Subcutaneous preadipocyte (primary cell): ENCODE measurements around the gene PCDHA9. TPM values are rescaled to one million over a fixed set of nuclear protein-coding genes. Genes with fewer than 3 reads are reported as not detected.

Experiments used
- total RNA-seq: library from RNA; depleted of rRNA; stranded (reverse); fragments of >200 nt; gene quantifications from 2 replicates; pipeline ENCODE4 v1.2.3, GENCODE V29; 2012

The PCDHA9 gene
- total RNA-seq, 1 donor: under 0.01 TPM

Other genes starting within 250 kb of the PCDHA9 start
- gene CD14, start 215.2 kb upstream of the PCDHA9 start, total RNA-seq: 0.73 and 0.98 TPM in 2 replicates
- 19.8 and 21.7 TPM in 2 replicates for gene TMCO6, start 208.9 kb upstream of the PCDHA9 start, total RNA-seq
- 30.7 and 38.9 TPM in 2 replicates for gene NDUFA2, start 200.8 kb upstream of the PCDHA9 start, total RNA-seq
- 63.3 and 79.4 TPM in 2 replicates for gene IK, start 200.6 kb upstream of the PCDHA9 start, total RNA-seq
- gene WDR55, start 183.5 kb upstream of the PCDHA9 start, total RNA-seq: 36.0 and 44.0 TPM in 2 replicates
- gene DND1, start 174.8 kb upstream of the PCDHA9 start, total RNA-seq: under 0.01 and 0.39 TPM in 2 replicates
- 50.0 and 54.3 TPM in 2 replicates for gene HARS1, start 157.0 kb upstream of the PCDHA9 start, total RNA-seq
- 22.4 and 23.1 TPM in 2 replicates for gene HARS2, start 156.9 kb upstream of the PCDHA9 start, total RNA-seq
- gene ZMAT2, start 147.9 kb upstream of the PCDHA9 start, total RNA-seq: 24.2 and 28.7 TPM in 2 replicates
- gene PCDHA1, start 62.2 kb upstream of the PCDHA9 start, total RNA-seq: under 0.01 TPM in 1 of 2 replicates, not detected in the other
- not detected in 2 replicates for gene PCDHA2, start 53.5 kb upstream of the PCDHA9 start, total RNA-seq
- under 0.01 TPM in 2 replicates for gene PCDHA3, start 47.3 kb upstream of the PCDHA9 start, total RNA-seq
- under 0.01 TPM in 1 of 2 replicates, not detected in the other for gene PCDHA4, start 41.3 kb upstream of the PCDHA9 start, total RNA-seq
- under 0.01 TPM in 1 of 2 replicates, not detected in the other for gene PCDHA5, start 26.8 kb upstream of the PCDHA9 start, total RNA-seq
- under 0.01 and 0.37 TPM in 2 replicates for gene PCDHA6, start 20.4 kb upstream of the PCDHA9 start, total RNA-seq
- gene PCDHA7, start 14.1 kb upstream of the PCDHA9 start, total RNA-seq: under 0.01 and 0.37 TPM in 2 replicates
- not detected in 2 replicates for gene PCDHA8, start 7.2 kb upstream of the PCDHA9 start, total RNA-seq
- gene PCDHA10, start 7.5 kb downstream of the PCDHA9 start, total RNA-seq: under 0.01 TPM in 2 replicates
- gene PCDHA11, start 20.6 kb downstream of the PCDHA9 start, total RNA-seq: under 0.01 TPM in 1 of 2 replicates, not detected in the other
- gene PCDHA12, start 26.9 kb downstream of the PCDHA9 start, total RNA-seq: not detected in 2 replicates
- not detected in 2 replicates for gene PCDHA13, start 33.7 kb downstream of the PCDHA9 start, total RNA-seq
- not detected in 2 replicates for gene PCDHAC1, start 77.9 kb downstream of the PCDHA9 start, total RNA-seq
- gene PCDHAC2, start 118.1 kb downstream of the PCDHA9 start, total RNA-seq: under 0.01 and 0.37 TPM in 2 replicates
- not detected in 2 replicates for gene PCDHB1, start 203.0 kb downstream of the PCDHA9 start, total RNA-seq
- gene PCDHB2, start 246.2 kb downstream of the PCDHA9 start, total RNA-seq: 0.59 and 1.5 TPM in 2 replicates